Body of pancreas (tissue), 4 donors: ENCODE measurements around the gene CMA1. TPM values are rescaled to one million over a fixed set of nuclear protein-coding genes. Genes with fewer than 3 reads are reported as not detected.

ENCODE experiments used
- ATAC-seq: fragments of 150-250 bp; one replicate; pipeline ENCODE4 v1.9.1; 2016
- DNase-seq, 4 donors: peaks; one replicate each; pipeline ENCODE4 v3.0.0-alpha.2; 2019
- H3K27ac ChIP-seq, 4 donors: fragments of 200-600 bp; sonication (generic); 1 replicate in 3 of 4; 2 replicates in 1 of 4; pipeline versions ENCODE4 v1.5.1 to v1.6.1; 2016 to 2019; ENCODE audit warnings: mild to moderate bottlenecking in 1 of 4, mixed read lengths in 1 of 4, moderate library complexity in 1 of 4
- H3K27me3 ChIP-seq, 2 donors: fragments of 200-600 bp; sonication (generic); one replicate each; pipeline ENCODE4 v1.6.0; 2016; ENCODE audit warnings: mild to moderate bottlenecking in 1 of 2
- H3K36me3 ChIP-seq, 2 donors: fragments of 200-600 bp; sonication (generic); replicated peaks in 1 of 2; 2 replicates each; pipeline ENCODE4 v1.5.1; 2016; ENCODE audit warnings: low read depth in 2 of 2; ENCODE audit not compliant: insufficient read depth in 1 of 2
- H3K4me1 ChIP-seq: fragments of 200-600 bp; sonication (generic); one replicate; pipeline ENCODE4 v1.6.0; 2016
- H3K4me3 ChIP-seq, 2 donors: fragments of 200-600 bp; sonication (generic); 1 replicate in 1 of 2; 2 replicates in 1 of 2; pipeline ENCODE4 v1.5.1; 2016 to 2019
- H3K9me3 ChIP-seq, 3 donors: fragments of 200-600 bp; sonication (generic); 1 replicate in 2 of 3; 2 replicates in 1 of 3; pipeline ENCODE4 v1.5.1; 2016
- POLR2A ChIP-seq, 3 donors: fragments of 450-650 bp; IDR thresholded peaks; one replicate each; pipeline ENCODE4 v1.6.1; 2016; ENCODE audit warnings: antibody characterized with exemption in 3 of 3, mild to moderate bottlenecking in 2 of 3
- WGBS, 2 donors: methylation state at CpG; one replicate each; pipeline ENCODE4 v1.1.5; 2017; 5-methylcytosine and 5-hydroxymethylcytosine counted together
- intact Hi-C: fragments of 100-400 bp; cut with DNase I; formaldehyde crosslinking; loops from one replicate; pipeline ENCODE4 v1.15.1; 2023
- total RNA-seq, 2 donors: library from RNA; depleted of rRNA; stranded (reverse); fragments of >200 nt; gene quantifications; one replicate each; pipeline ENCODE4 v1.1.0, GENCODE V29; 2016
- TF ChIP-seq, protein P1 (sequence below), 7 experiments: fragments of 450-650 bp in 4 of 7; fragments of 200-600 bp in 3 of 7; sonication (generic) in 3 of 7; IDR thresholded peaks; one replicate each; pipeline ENCODE4 v1.5.1; 2016 to 2019; ENCODE audit warnings: antibody characterized with exemption in 7 of 7

CMA1 gene
- total RNA-seq, 2 donors from 2014 or later, result not detected

GRCh38 chr14:24459331-24459730 is 48.7 kb downstream of the CMA1 start:
- no peak overlapping the region for H3K4me3 ChIP-seq
- DNase-seq, result no peak
- no peaks in the 10 kb centered on the region for H3K4me1 ChIP-seq
- no peak overlapping the region for H3K27ac ChIP-seq
- intact Hi-C loops, result no loop called here
- no peak for ATAC-seq
- H3K36me3 ChIP-seq, result no peaks in the 10 kb centered on the region
- TF ChIP-seq POLR2A (IDR thresholded peaks at IDR 0.05), result no peak
- TF ChIP-seq, protein P1, sequence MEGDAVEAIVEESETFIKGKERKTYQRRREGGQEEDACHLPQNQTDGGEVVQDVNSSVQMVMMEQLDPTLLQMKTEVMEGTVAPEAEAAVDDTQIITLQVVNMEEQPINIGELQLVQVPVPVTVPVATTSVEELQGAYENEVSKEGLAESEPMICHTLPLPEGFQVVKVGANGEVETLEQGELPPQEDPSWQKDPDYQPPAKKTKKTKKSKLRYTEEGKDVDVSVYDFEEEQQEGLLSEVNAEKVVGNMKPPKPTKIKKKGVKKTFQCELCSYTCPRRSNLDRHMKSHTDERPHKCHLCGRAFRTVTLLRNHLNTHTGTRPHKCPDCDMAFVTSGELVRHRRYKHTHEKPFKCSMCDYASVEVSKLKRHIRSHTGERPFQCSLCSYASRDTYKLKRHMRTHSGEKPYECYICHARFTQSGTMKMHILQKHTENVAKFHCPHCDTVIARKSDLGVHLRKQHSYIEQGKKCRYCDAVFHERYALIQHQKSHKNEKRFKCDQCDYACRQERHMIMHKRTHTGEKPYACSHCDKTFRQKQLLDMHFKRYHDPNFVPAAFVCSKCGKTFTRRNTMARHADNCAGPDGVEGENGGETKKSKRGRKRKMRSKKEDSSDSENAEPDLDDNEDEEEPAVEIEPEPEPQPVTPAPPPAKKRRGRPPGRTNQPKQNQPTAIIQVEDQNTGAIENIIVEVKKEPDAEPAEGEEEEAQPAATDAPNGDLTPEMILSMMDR (IDR thresholded peaks at IDR 0.05), result no peak
- 77 to 95% methylated on average over 3 of the region's 3 CpGs for WGBS, 2 donors
- H3K9me3 ChIP-seq, result no peaks in the 10 kb centered on the region
- H3K27me3 ChIP-seq, result no peaks in the 10 kb centered on the region

GRCh38 chr14:24458736-24459135 is 49.3 kb downstream of the CMA1 start:
- DNase-seq, result no peak
- no peak for TF ChIP-seq POLR2A (IDR thresholded peaks at IDR 0.05)
- 100% methylated on average over 1 of the region's 1 CpG for WGBS, 2 donors

GRCh38 chr14:24456980-24457379 is 51.1 kb downstream of the CMA1 start:
- intact Hi-C loops, result no loop called here
- ATAC-seq, result no peak
- H3K36me3 ChIP-seq, result no peaks in the 10 kb centered on the region
- TF ChIP-seq, protein P1 (IDR thresholded peaks at IDR 0.05), result no peak
- no peak for TF ChIP-seq POLR2A (IDR thresholded peaks at IDR 0.05)
- DNase-seq, result no peak
- H3K4me1 ChIP-seq, result no peaks in the 10 kb centered on the region
- H3K9me3 ChIP-seq, result no peaks in the 10 kb centered on the region
- no peaks in the 10 kb centered on the region for H3K27me3 ChIP-seq
- no peak overlapping the region for H3K4me3 ChIP-seq
- H3K27ac ChIP-seq, result no peak overlapping the region

More at GRCh38 chr14:24458736-24459135, 49.3 kb downstream of the CMA1 start:
- Histone ChIP-seq H3K4me3 (no peak overlapping the region), H3K27ac (no peak overlapping the region), H3K36me3 (no peaks in the 10 kb centered on the region), H3K4me1 (no peaks in the 10 kb centered on the region), H3K9me3 (no peaks in the 10 kb centered on the region), H3K27me3 (no peaks in the 10 kb centered on the region)
- ATAC-seq, result no peak
- intact Hi-C loops, result no loop called here

Other genes starting within 250 kb of the CMA1 start
- 10 to 100 TPM in 1 of 2 donors, 1 to 10 TPM in 1; 2.9 to 13.8 TPM for gene TGM1, start 245.1 kb downstream of the CMA1 start, total RNA-seq
- gene RABGGTA, start 236.7 kb downstream of the CMA1 start, total RNA-seq, result 10 to 100 TPM; 18.4 to 90.0 TPM
- 10 to 100 TPM; 18.8 to 31.4 TPM for gene DHRS1, start 208.5 kb downstream of the CMA1 start, total RNA-seq
- gene NOP9, start 208.4 kb downstream of the CMA1 start, total RNA-seq, result 10 to 100 TPM; 10.6 to 12.2 TPM
- gene CIDEB, start 200.3 kb downstream of the CMA1 start, total RNA-seq, result 10 to 100 TPM; 19.1 to 34.0 TPM
- 10 to 100 TPM; 10.9 to 31.3 TPM for gene LTB4R2, start 198.1 kb downstream of the CMA1 start, total RNA-seq
- gene LTB4R, start 196.8 kb downstream of the CMA1 start, total RNA-seq, result 1 to 10 TPM; 3.6 to 9.1 TPM
- gene ADCY4, start 173.2 kb downstream of the CMA1 start, total RNA-seq, result 10 to 100 TPM; 10.6 to 14.8 TPM
- gene RIPK3, start 168.3 kb downstream of the CMA1 start, total RNA-seq, result 1 to 10 TPM; 6.0 to 9.9 TPM
- gene NFATC4, start 140.1 kb downstream of the CMA1 start, total RNA-seq, result 10 to 100 TPM; 11.9 to 19.8 TPM
- 1 to 10 TPM; 7.3 to 7.5 TPM for gene NYNRIN, start 109.3 kb downstream of the CMA1 start, total RNA-seq
- 1 to 10 TPM in 1 of 2 donors, under 1 TPM in 1; 0.33 to 4.9 TPM for gene CBLN3, start 78.6 kb downstream of the CMA1 start, total RNA-seq
- 10 to 100 TPM; 43.8 TPM for gene KHNYN, start 78.3 kb downstream of the CMA1 start, total RNA-seq
- gene SDR39U1, start 65.5 kb downstream of the CMA1 start, total RNA-seq, result 10 to 100 TPM; 34.8 to 63.6 TPM
- not detected for gene CTSG, start 68.0 kb upstream of the CMA1 start, total RNA-seq
- not detected for gene GZMH, start 101.4 kb upstream of the CMA1 start, total RNA-seq
- gene GZMB, start 125.9 kb upstream of the CMA1 start, total RNA-seq, result not detected